Caki2 (cell line): ENCODE data around the gene MTHFR. TPM values are rescaled to one million over a fixed set of nuclear protein-coding genes. Genes with fewer than 3 reads are reported as not detected.
"Not testable (repeated sequence)": the region's sequence is repeated elsewhere in the genome, so short reads cannot be mapped to it uniquely, and the experiment has no call there.

Source experiments
- DNase-seq: peaks from one replicate; pipeline ENCODE4 v3.0.0-alpha.2; 2015; ENCODE audit warnings: low read depth
- in situ Hi-C: cut with HindIII; loops from 2 replicates; pipeline ENCODE4 v1.10.0; 2016; ENCODE audit warnings: low sequenced_read_pairs, low pct_unique_long_range_greater_than_20kb, mixed read lengths
- total RNA-seq: library from RNA; depleted of rRNA; stranded (reverse); fragments of >200 nt; shearing (Covaris generic); gene quantifications from 2 replicates; pipeline ENCODE4 v1.2.3, GENCODE V29; 2014; ENCODE audit warnings: low replicate concordance

Gene MTHFR
- total RNA-seq, 1 experiment from 2014 or later = 12.0 TPM

- DNase-seq = no peak
- in situ Hi-C loops = no loop called here
Measured at GRCh38 chr1:11835441-11836225, 29.9 kb upstream of the MTHFR start.

GRCh38 chr1:11833900-11834299 is 28.1 kb upstream of the MTHFR start:
- in situ Hi-C loops = no loop called here
- DNase-seq = no peak

GRCh38 chr1:11833497-11833896 is 27.7 kb upstream of the MTHFR start:
- DNase-seq = no peak
- in situ Hi-C loops = no loop called here

GRCh38 chr1:11831945-11832725 is 26.4 kb upstream of the MTHFR start:
- in situ Hi-C loops = no loop called here
- no peak for DNase-seq

GRCh38 chr1:11828511-11828910 is 22.7 kb upstream of the MTHFR start:
- no peak for DNase-seq
- in situ Hi-C loops = no loop called here

GRCh38 chr1:11826946-11827345 is 21.2 kb upstream of the MTHFR start:
- DNase-seq = no peak
- in situ Hi-C loops = no loop called here

- in situ Hi-C loops = no loop called here
- no peak for DNase-seq
Measured at GRCh38 chr1:11825131-11825530, 19.4 kb upstream of the MTHFR start.

GRCh38 chr1:11823366-11824137 is 17.8 kb upstream of the MTHFR start:
- DNase-seq = no peak
- in situ Hi-C loops = no loop called here

GRCh38 chr1:11822091-11822490 is 16.3 kb upstream of the MTHFR start:
- no peak for DNase-seq
- in situ Hi-C loops = no loop called here

GRCh38 chr1:11817192-11817591 is 11.4 kb upstream of the MTHFR start:
- DNase-seq = no peak
- in situ Hi-C loops = no loop called here

GRCh38 chr1:11813021-11813420 is 7.3 kb upstream of the MTHFR start:
- in situ Hi-C loops = no loop called here
- no peak for DNase-seq

- in situ Hi-C loops = no loop called here
- no peak for DNase-seq
Measured at GRCh38 chr1:11807133-11807532, 1.4 kb upstream of the MTHFR start.

- no peak for DNase-seq
- in situ Hi-C loops = no loop called here
Measured at GRCh38 chr1:11806307-11806936, 658 bp upstream of the MTHFR start.

- no peak for DNase-seq
Measured at GRCh38 chr1:11804666-11805421, 920 bp downstream of the MTHFR start.

GRCh38 chr1:11803924-11804665 is 1.7 kb downstream of the MTHFR start:
- in situ Hi-C loops, DNase-seq: not testable (repeated sequence)

More at GRCh38 chr1:11804666-11805421, 920 bp downstream of the MTHFR start:
- in situ Hi-C loops = no loop called here

- in situ Hi-C loops = no loop called here
- peak; percentile 94 for DNase-seq
Measured at GRCh38 chr1:11802973-11803885, 2.5 kb downstream of the MTHFR start.
